Activated CD8-positive, alpha-beta T cell treated with anti-CD3 and anti-CD28 coated beads, Interleukin-2, amount 10 ng/mL, durations not matched to agents 7 days and 5 days (primary cell): ENCODE results near the gene ING1. TPM values are rescaled to one million over a fixed set of nuclear protein-coding genes. Genes with fewer than 3 reads are reported as not detected.

Experiments
- total RNA-seq, 2 experiments: library from RNA; stranded (reverse); gene quantifications; one replicate each; pipeline ENCODE4 v1.2.3, GENCODE V29; 2021

Gene ING1
- total RNA-seq, 2 experiments from 2014 or later = 19.8 to 21.4 TPM

Other genes with a start within 250 kb of the ING1 start
- 1 to 10 TPM; 3.9 to 4.2 TPM for gene RAB20, start 152.0 kb upstream of the ING1 start, total RNA-seq
- gene NAXD, start 98.2 kb upstream of the ING1 start, total RNA-seq = 10 to 100 TPM; 23.7 to 24.3 TPM
- 10 to 100 TPM; 73.1 to 79.9 TPM for gene CARS2, start 7.6 kb upstream of the ING1 start, total RNA-seq
- 10 to 100 TPM; 83.9 to 86.3 TPM for gene ANKRD10, start 201.4 kb downstream of the ING1 start, total RNA-seq